ENCODE measurements around the gene TBCB. TPM values are rescaled to one million over a fixed set of nuclear protein-coding genes. Genes with fewer than 3 reads are reported as not detected.

TBCB gene
- total RNA-seq, 1 experiment from 2014 or later: 122 TPM

DNA sequence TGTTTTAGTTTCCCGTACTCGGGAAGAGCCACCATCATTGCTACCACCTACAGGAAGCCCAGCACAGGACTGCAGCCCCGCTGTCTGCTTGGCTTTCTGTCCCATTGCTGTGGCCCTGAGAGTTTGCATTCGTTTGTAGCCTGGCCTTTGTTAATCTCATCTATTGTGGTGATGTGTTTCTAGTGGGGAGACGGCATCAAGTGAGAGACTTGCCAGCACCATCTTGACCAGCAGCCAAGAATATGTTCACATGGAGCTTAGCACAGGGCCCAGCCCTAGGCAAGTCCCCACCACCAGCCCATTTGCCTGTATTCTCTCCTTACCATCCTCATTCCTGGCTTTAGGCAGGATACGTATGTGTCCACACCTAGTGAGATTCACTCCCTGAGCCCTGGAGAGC, 21.6 kb upstream of the TBCB start:
- POLR2A ChIA-PET: interaction anchor here (0.6 kb wide), 1 partner anchor 393 kb away, joined by 3 read pairs; no protein-coding TSS in a partner anchor

DNA sequence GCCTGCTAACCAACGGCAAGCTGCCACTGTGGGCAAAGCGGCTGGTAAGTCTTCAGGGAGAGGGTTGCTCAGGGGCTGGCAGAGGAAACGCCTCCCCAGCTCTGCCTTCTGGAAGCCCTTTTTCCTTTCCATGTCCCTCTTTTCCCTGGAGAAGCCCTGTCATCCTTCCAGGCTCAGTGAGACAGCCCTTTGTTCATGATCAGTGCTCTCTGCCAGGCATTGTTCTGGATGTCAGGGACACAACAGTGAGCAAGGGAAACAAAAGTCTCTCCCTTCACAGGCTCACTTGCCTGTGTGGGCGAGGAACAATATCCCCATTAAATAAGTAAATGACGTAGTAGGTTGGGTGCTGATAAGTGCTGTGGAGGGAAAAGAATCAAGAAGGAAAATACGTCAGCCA, 18.2 kb upstream of the TBCB start:
- Mint-ChIP-seq H3K36me3 (ENCODE audit: insufficient read depth, unreplicated experiment) (peaks cover 20% of the 10 kb centered on the region), H3K9me3 (ENCODE audit: unreplicated experiment) (no peaks in the 10 kb centered on the region), H3K27ac (ENCODE audit: low read depth, unreplicated experiment) (no peak overlapping the region), H3K27me3 (ENCODE audit: insufficient read depth, unreplicated experiment) (no peaks in the 10 kb centered on the region), H3K4me3 (ENCODE audit: unreplicated experiment) (no peak overlapping the region), H3K4me1 (ENCODE audit: insufficient read depth, unreplicated experiment) (no peaks in the 10 kb centered on the region)
- CTCF ChIA-PET: no interaction called here
- TF ChIP-seq, protein P1, sequence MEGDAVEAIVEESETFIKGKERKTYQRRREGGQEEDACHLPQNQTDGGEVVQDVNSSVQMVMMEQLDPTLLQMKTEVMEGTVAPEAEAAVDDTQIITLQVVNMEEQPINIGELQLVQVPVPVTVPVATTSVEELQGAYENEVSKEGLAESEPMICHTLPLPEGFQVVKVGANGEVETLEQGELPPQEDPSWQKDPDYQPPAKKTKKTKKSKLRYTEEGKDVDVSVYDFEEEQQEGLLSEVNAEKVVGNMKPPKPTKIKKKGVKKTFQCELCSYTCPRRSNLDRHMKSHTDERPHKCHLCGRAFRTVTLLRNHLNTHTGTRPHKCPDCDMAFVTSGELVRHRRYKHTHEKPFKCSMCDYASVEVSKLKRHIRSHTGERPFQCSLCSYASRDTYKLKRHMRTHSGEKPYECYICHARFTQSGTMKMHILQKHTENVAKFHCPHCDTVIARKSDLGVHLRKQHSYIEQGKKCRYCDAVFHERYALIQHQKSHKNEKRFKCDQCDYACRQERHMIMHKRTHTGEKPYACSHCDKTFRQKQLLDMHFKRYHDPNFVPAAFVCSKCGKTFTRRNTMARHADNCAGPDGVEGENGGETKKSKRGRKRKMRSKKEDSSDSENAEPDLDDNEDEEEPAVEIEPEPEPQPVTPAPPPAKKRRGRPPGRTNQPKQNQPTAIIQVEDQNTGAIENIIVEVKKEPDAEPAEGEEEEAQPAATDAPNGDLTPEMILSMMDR (IDR thresholded peaks at IDR 0.05; ENCODE audit: unreplicated experiment): no peak
- POLR2A ChIA-PET: interaction anchor here (0.8 kb wide), 1 partner anchor 10 kb away, joined by 3 read pairs; no protein-coding TSS in a partner anchor
- BruUV-seq (replicated peaks): no TSS peak
- no peak for DNase-seq (ENCODE audit: unreplicated experiment)
- intact Hi-C loops (cut with micrococcal nuclease): no loop called here

More for the DNA sequence above, 21.6 kb upstream of the TBCB start:
- no peaks in the 10 kb centered on the region for H3K4me1 Mint-ChIP-seq (ENCODE audit: insufficient read depth, unreplicated experiment)
- H3K27ac Mint-ChIP-seq (ENCODE audit: low read depth, unreplicated experiment): no peak overlapping the region
- H3K4me3 Mint-ChIP-seq (ENCODE audit: unreplicated experiment): no peak overlapping the region
- H3K36me3 Mint-ChIP-seq (ENCODE audit: insufficient read depth, unreplicated experiment): peaks cover 20% of the 10 kb centered on the region
- intact Hi-C loops (cut with micrococcal nuclease): no loop called here
- CTCF ChIA-PET: no interaction called here
- no TSS peak for BruUV-seq (replicated peaks)
- TF ChIP-seq, protein P1 (IDR thresholded peaks at IDR 0.05; ENCODE audit: unreplicated experiment): no peak
- no peaks in the 10 kb centered on the region for H3K9me3 Mint-ChIP-seq (ENCODE audit: unreplicated experiment)
- H3K27me3 Mint-ChIP-seq (ENCODE audit: insufficient read depth, unreplicated experiment): no peaks in the 10 kb centered on the region
- DNase-seq (ENCODE audit: unreplicated experiment): no peak

DNA sequence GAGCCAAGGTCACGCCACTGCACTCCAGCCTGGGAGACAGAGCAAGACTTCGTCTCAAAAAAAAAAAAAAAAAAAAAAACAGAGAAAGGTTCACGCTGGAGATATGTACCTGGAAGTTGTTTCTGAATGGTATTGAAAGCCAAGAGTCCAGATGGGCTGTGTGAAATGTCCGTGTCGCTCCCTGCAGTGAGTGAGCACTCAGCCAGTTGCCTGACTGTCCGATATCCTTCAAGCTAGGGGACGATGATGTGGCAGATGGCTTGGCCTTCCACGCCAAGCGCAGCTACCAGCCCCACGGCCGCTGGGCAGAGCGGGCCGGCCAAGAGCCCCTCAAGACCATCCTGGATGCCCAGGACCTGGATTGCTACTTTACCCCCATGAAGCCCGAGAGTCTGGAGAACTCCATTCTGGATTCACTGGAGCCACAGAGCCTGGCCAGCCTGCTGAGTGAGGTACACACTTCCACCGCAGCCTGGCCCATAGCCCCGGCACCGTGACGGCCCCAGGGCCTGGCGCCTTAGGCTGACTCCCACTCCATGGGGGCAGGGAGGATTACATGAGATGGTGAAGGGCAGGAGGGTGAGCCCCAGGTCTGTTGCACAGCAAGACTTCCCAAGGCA, 16.0 kb upstream of the TBCB start:
- TF ChIP-seq, protein P1 (IDR thresholded peaks at IDR 0.05; ENCODE audit: unreplicated experiment): no peak
- Mint-ChIP-seq H3K4me3 (ENCODE audit: unreplicated experiment) (no peak overlapping the region), H3K27me3 (ENCODE audit: insufficient read depth, unreplicated experiment) (no peaks in the 10 kb centered on the region), H3K4me1 (ENCODE audit: insufficient read depth, unreplicated experiment) (no peaks in the 10 kb centered on the region), H3K36me3 (ENCODE audit: insufficient read depth, unreplicated experiment) (peaks cover 24% of the 10 kb centered on the region), H3K9me3 (ENCODE audit: unreplicated experiment) (no peaks in the 10 kb centered on the region), H3K27ac (ENCODE audit: low read depth, unreplicated experiment) (no peak overlapping the region)
- no TSS peak for BruUV-seq (replicated peaks)
- intact Hi-C loops (cut with micrococcal nuclease): no loop called here
- no peak for DNase-seq (ENCODE audit: unreplicated experiment)
- ChIA-PET CTCF (interaction anchor here (0.6 kb wide), 1 partner anchor 363 kb away, joined by 3 read pairs; no protein-coding TSS in a partner anchor), POLR2A (no interaction called here)

DNA sequence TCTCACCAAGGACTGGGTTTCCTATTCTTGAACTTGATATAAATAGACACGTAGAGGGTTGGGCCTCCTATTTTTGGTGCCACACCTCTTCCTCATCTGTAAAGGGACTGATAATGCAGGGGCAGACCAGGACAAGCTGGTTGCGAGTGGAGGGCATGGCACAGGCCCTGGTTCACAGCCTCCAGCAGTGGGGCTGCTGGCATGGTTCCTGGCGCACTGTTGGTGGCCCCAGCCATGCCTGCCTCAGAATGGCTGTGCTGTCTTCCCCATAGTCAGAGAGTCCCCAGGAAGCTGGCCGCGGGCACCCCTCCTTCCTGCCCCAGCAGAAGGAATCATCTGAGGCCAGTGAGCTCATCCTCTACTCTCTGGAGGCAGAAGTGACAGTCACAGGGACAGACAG, 14.8 kb upstream of the TBCB start:
- ChIA-PET CTCF (interaction anchor here (0.5 to 0.6 kb wide), 2 partner anchors 33 to 151 kb away, joined by 3 read pairs; no protein-coding TSS in a partner anchor), POLR2A (no interaction called here)
- no peak for DNase-seq (ENCODE audit: unreplicated experiment)
- Mint-ChIP-seq H3K27ac (ENCODE audit: low read depth, unreplicated experiment) (no peak overlapping the region), H3K4me3 (ENCODE audit: unreplicated experiment) (no peak overlapping the region), H3K36me3 (ENCODE audit: insufficient read depth, unreplicated experiment) (peaks cover 18% of the 10 kb centered on the region), H3K4me1 (ENCODE audit: insufficient read depth, unreplicated experiment) (no peaks in the 10 kb centered on the region), H3K9me3 (ENCODE audit: unreplicated experiment) (no peaks in the 10 kb centered on the region), H3K27me3 (ENCODE audit: insufficient read depth, unreplicated experiment) (no peaks in the 10 kb centered on the region)
- intact Hi-C loops (cut with micrococcal nuclease): no loop called here
- BruUV-seq (replicated peaks): no TSS peak
- TF ChIP-seq, protein P1 (IDR thresholded peaks at IDR 0.05; ENCODE audit: unreplicated experiment): no peak
